Astrocyte (in vitro differentiated cells and primary cell): ENCODE data around the gene TNFSF10. TPM values are rescaled to one million over a fixed set of nuclear protein-coding genes. Genes with fewer than 3 reads are reported as not detected.

ENCODE experiments used
- total RNA-seq: library from RNA; stranded (reverse); gene quantifications from 2 replicates; pipeline ENCODE4 v1.2.1, GENCODE V29; 2021

TNFSF10 gene
- total RNA-seq, 1 donor from 2014 or later = 1.8 TPM

Other genes with a start within 250 kb of the TNFSF10 start
- gene GHSR, start 75.0 kb downstream of the TNFSF10 start, total RNA-seq = not detected in 2 replicates
- 14.1 and 16.9 TPM in 2 replicates for gene NCEH1, start 187.6 kb upstream of the TNFSF10 start, total RNA-seq
- 14.9 and 16.4 TPM in 2 replicates for gene ECT2, start 227.3 kb upstream of the TNFSF10 start, total RNA-seq